ENCODE data around the gene GPS1.

The GPS1 gene

GRCh38 chr17:82009413-82009812 lies 42.3 kb upstream of the GPS1 start:
- TF ChIP-seq REST (IDR thresholded peaks at IDR 0.05; ENCODE audit: insufficient read depth in 1 of 2, low read depth in 2 of 2, low read length in 2 of 2) (no peak), POLR2AphosphoS5 (IDR thresholded peaks at IDR 0.05; ENCODE audit: low read depth, low read length) (no peak), FOXP2 (optimal IDR thresholded peaks at IDR 0.05; ENCODE audit: borderline replicate concordance, extremely low read depth, extremely low read length, insufficient read depth) (no peak), TAF1 (IDR thresholded peaks at IDR 0.05; ENCODE audit: borderline replicate concordance, insufficient read depth, low read length) (no peak), SIN3A (IDR thresholded peaks at IDR 0.05; ENCODE audit: borderline replicate concordance, insufficient read depth, low read length) (no peak)

GRCh38 chr17:82010575-82011525 lies 40.8 kb upstream of the GPS1 start:
- TF ChIP-seq FOXP2 (optimal IDR thresholded peaks at IDR 0.05; ENCODE audit: borderline replicate concordance, extremely low read depth, extremely low read length, insufficient read depth): no peak
- no peak for TF ChIP-seq SIN3A (IDR thresholded peaks at IDR 0.05; ENCODE audit: borderline replicate concordance, insufficient read depth, low read length)
- no peak for TF ChIP-seq REST (IDR thresholded peaks at IDR 0.05; ENCODE audit: insufficient read depth in 1 of 2, low read depth in 2 of 2, low read length in 2 of 2)
- TF ChIP-seq POLR2AphosphoS5 (IDR thresholded peaks at IDR 0.05; ENCODE audit: low read depth, low read length): no peak
- TF ChIP-seq TAF1 (IDR thresholded peaks at IDR 0.05; ENCODE audit: borderline replicate concordance, insufficient read depth, low read length): no peak

- no peak for TF ChIP-seq SIN3A (IDR thresholded peaks at IDR 0.05; ENCODE audit: borderline replicate concordance, insufficient read depth, low read length)
- TF ChIP-seq TAF1 (IDR thresholded peaks at IDR 0.05; ENCODE audit: borderline replicate concordance, insufficient read depth, low read length): no peak
- TF ChIP-seq REST (IDR thresholded peaks at IDR 0.05; ENCODE audit: insufficient read depth in 1 of 2, low read depth in 2 of 2, low read length in 2 of 2): no peak
- no peak for TF ChIP-seq POLR2AphosphoS5 (IDR thresholded peaks at IDR 0.05; ENCODE audit: low read depth, low read length)
- no peak for TF ChIP-seq FOXP2 (optimal IDR thresholded peaks at IDR 0.05; ENCODE audit: borderline replicate concordance, extremely low read depth, extremely low read length, insufficient read depth)
Measured at GRCh38 chr17:82011617-82012187, 40.0 kb upstream of the GPS1 start.

GRCh38 chr17:82012261-82012639 lies 39.4 kb upstream of the GPS1 start:
- no peak for TF ChIP-seq FOXP2 (optimal IDR thresholded peaks at IDR 0.05; ENCODE audit: borderline replicate concordance, extremely low read depth, extremely low read length, insufficient read depth)
- TF ChIP-seq TAF1 (IDR thresholded peaks at IDR 0.05; ENCODE audit: borderline replicate concordance, insufficient read depth, low read length): no peak
- TF ChIP-seq POLR2AphosphoS5 (IDR thresholded peaks at IDR 0.05; ENCODE audit: low read depth, low read length): no peak
- no peak for TF ChIP-seq REST (IDR thresholded peaks at IDR 0.05; ENCODE audit: insufficient read depth in 1 of 2, low read depth in 2 of 2, low read length in 2 of 2)
- no peak for TF ChIP-seq SIN3A (IDR thresholded peaks at IDR 0.05; ENCODE audit: borderline replicate concordance, insufficient read depth, low read length)
